ENCODE data around the gene KLHL22. TPM values are rescaled to one million over a fixed set of nuclear protein-coding genes. Genes with fewer than 3 reads are reported as not detected.

Gene KLHL22
- total RNA-seq, 5 donors from 2014 or later (not counting 1 experiment from before 2014, with no cell fraction given), result 42.0 to 57.8 (median 47.1) TPM

- Histone ChIP-seq H3K27me3 (replicated peaks in 1 of 2; ENCODE audit: control insufficient read depth in 2 of 2, extremely low read depth in 1 of 2, insufficient read depth in 2 of 2, low read length in 1 of 2) (no peaks in the 10 kb centered on the region), H3K4me1 (ENCODE audit: control insufficient read depth in 1 of 2, extremely low read depth in 1 of 2, insufficient read depth in 2 of 2, low read length in 2 of 2) (peaks cover 17 to 52% of the 10 kb centered on the region in 2 experiments), H3K36me3 (ENCODE audit: control insufficient read depth in 2 of 2, extremely low read depth in 1 of 2, insufficient read depth in 1 of 2, low read length in 1 of 2) (peaks cover 0 to 26% of the 10 kb centered on the region in 2 donors), H3K4me3 (ENCODE audit: control insufficient read depth in 1 of 2, extremely low read depth in 1 of 2, low read length in 1 of 2) (no peak overlapping the region), H3K9me3 (no peaks in the 10 kb centered on the region), H3K27ac (ENCODE audit: low read length) (no peak overlapping the region)
- Mint-ChIP-seq H3K36me3 (peaks cover 40% of the 10 kb centered on the region), H3K4me3 (no peak overlapping the region), H3K9me3 (no peaks in the 10 kb centered on the region), H3K27me3 (no peaks in the 10 kb centered on the region), H3K4me1 (peaks cover 39 to 51% (median 50%) of the 10 kb centered on the region in 3 donors), H3K27ac (peak overlapping the region; percentile 34)
- 96% methylated on average over 3 of the region's 8 CpGs for WGBS (ENCODE audit: insufficient coverage)
- POLR2A ChIA-PET, result interaction anchor here in 1 of 2 donors (0.5 kb wide), 1 partner anchor 30 kb away, joined by 6 read pairs; no protein-coding TSS in a partner anchor
- CTCF ChIA-PET, result interaction anchor here in 1 of 2 donors (0.7 kb wide), 1 partner anchor 808 kb away, joined by 3 read pairs; no protein-coding TSS in a partner anchor
- no peak for DNase-seq
- ATAC-seq (replicated peaks in 1 of 4), result no peak
These were observed 37.0 kb downstream of the KLHL22 start for GRCh38 chr22:20458530-20459151.

GRCh38 chr22:20457506-20458240, 37.9 kb downstream of the KLHL22 start:
- Mint-ChIP-seq H3K36me3 (peaks cover 42% of the 10 kb centered on the region), H3K4me1 (peaks cover 29 to 42% (median 41%) of the 10 kb centered on the region in 3 donors), H3K4me3 (no peak overlapping the region), H3K9me3 (no peaks in the 10 kb centered on the region), H3K27me3 (no peaks in the 10 kb centered on the region), H3K27ac (no peak overlapping the region)
- CTCF ChIA-PET, result interaction anchor here (0.6 to 1.7 kb wide), 3 partner anchors 40 to 807 kb away, joined by 3 to 10 read pairs (median 4); no protein-coding TSS in a partner anchor
- Histone ChIP-seq H3K4me1 (ENCODE audit: control insufficient read depth in 1 of 2, extremely low read depth in 1 of 2, insufficient read depth in 2 of 2, low read length in 2 of 2) (peaks cover 8 to 43% of the 10 kb centered on the region in 2 experiments), H3K27me3 (replicated peaks in 1 of 2; ENCODE audit: control insufficient read depth in 2 of 2, extremely low read depth in 1 of 2, insufficient read depth in 2 of 2, low read length in 1 of 2) (no peaks in the 10 kb centered on the region), H3K36me3 (ENCODE audit: control insufficient read depth in 2 of 2, extremely low read depth in 1 of 2, insufficient read depth in 1 of 2, low read length in 1 of 2) (peaks cover 0 to 29% of the 10 kb centered on the region in 2 donors), H3K4me3 (ENCODE audit: control insufficient read depth in 1 of 2, extremely low read depth in 1 of 2, low read length in 1 of 2) (no peak overlapping the region), H3K27ac (ENCODE audit: low read length) (no peak overlapping the region), H3K9me3 (no peaks in the 10 kb centered on the region)
- POLR2A ChIA-PET, result no interaction called here
- DNase-seq (no peak), ATAC-seq (replicated peaks in 1 of 4) (no peak)
- 93% methylated on average over 15 of the region's 15 CpGs for WGBS (ENCODE audit: insufficient coverage)

GRCh38 chr22:20456722-20457076, 38.9 kb downstream of the KLHL22 start:
- ChIA-PET POLR2A (no interaction called here), CTCF (interaction anchor here (0.5 to 1.7 kb wide), 4 partner anchors 39 to 158 kb away, joined by 3 to 10 read pairs (median 6); no protein-coding TSS in a partner anchor)
- peaks cover 3 to 33% of the 10 kb centered on the region in 2 experiments for H3K4me1 ChIP-seq (ENCODE audit: control insufficient read depth in 1 of 2, extremely low read depth in 1 of 2, insufficient read depth in 2 of 2, low read length in 2 of 2)
- H3K36me3 ChIP-seq (ENCODE audit: control insufficient read depth in 2 of 2, extremely low read depth in 1 of 2, insufficient read depth in 1 of 2, low read length in 1 of 2), result peaks cover 0 to 36% of the 10 kb centered on the region in 2 donors
- peaks cover 25 to 37% (median 36%) of the 10 kb centered on the region in 3 donors for H3K4me1 Mint-ChIP-seq
- peak overlapping the region in 1 of 2 donors; percentile 62 for H3K27ac Mint-ChIP-seq
- H3K9me3 ChIP-seq, result no peaks in the 10 kb centered on the region
- ATAC-seq (replicated peaks in 1 of 4), result no peak
- H3K4me3 Mint-ChIP-seq, result no peak overlapping the region
- peaks cover 50% of the 10 kb centered on the region for H3K36me3 Mint-ChIP-seq
- no peaks in the 10 kb centered on the region for H3K27me3 Mint-ChIP-seq
- H3K27ac ChIP-seq (ENCODE audit: low read length), result no peak overlapping the region
- no peak overlapping the region for H3K4me3 ChIP-seq (ENCODE audit: control insufficient read depth in 1 of 2, extremely low read depth in 1 of 2, low read length in 1 of 2)
- DNase-seq, result no peak
- no peaks in the 10 kb centered on the region for H3K9me3 Mint-ChIP-seq
- no peaks in the 10 kb centered on the region for H3K27me3 ChIP-seq (replicated peaks in 1 of 2; ENCODE audit: control insufficient read depth in 2 of 2, extremely low read depth in 1 of 2, insufficient read depth in 2 of 2, low read length in 1 of 2)
- WGBS (ENCODE audit: insufficient coverage), result 92% methylated on average over 2 of the region's 3 CpGs

GRCh38 chr22:20456064-20456721, 39.4 kb downstream of the KLHL22 start:
- ChIA-PET POLR2A (no interaction called here), CTCF (interaction anchor here (0.5 to 2.8 kb wide), 4 partner anchors 7 to 159 kb away, joined by 3 to 10 read pairs (median 8); no protein-coding TSS in a partner anchor)
- Histone ChIP-seq H3K9me3 (no peaks in the 10 kb centered on the region), H3K27me3 (replicated peaks in 1 of 2; ENCODE audit: control insufficient read depth in 2 of 2, extremely low read depth in 1 of 2, insufficient read depth in 2 of 2, low read length in 1 of 2) (no peaks in the 10 kb centered on the region), H3K4me3 (ENCODE audit: control insufficient read depth in 1 of 2, extremely low read depth in 1 of 2, low read length in 1 of 2) (no peak overlapping the region), H3K36me3 (ENCODE audit: control insufficient read depth in 2 of 2, extremely low read depth in 1 of 2, insufficient read depth in 1 of 2, low read length in 1 of 2) (peaks cover 0 to 38% of the 10 kb centered on the region in 2 donors), H3K27ac (ENCODE audit: low read length) (no peak overlapping the region), H3K4me1 (ENCODE audit: control insufficient read depth in 1 of 2, extremely low read depth in 1 of 2, insufficient read depth in 2 of 2, low read length in 2 of 2) (peaks cover 3 to 31% of the 10 kb centered on the region in 2 experiments)
- WGBS (ENCODE audit: insufficient coverage), result 0% methylated on average over 2 of the region's 6 CpGs
- ATAC-seq (replicated peaks in 1 of 4), result peak; percentile 94 to 98 (median 96)
- Mint-ChIP-seq H3K4me1 (peaks cover 25 to 36% (median 36%) of the 10 kb centered on the region in 3 donors), H3K27me3 (no peaks in the 10 kb centered on the region), H3K27ac (peak overlapping the region; percentile 62 to 67), H3K4me3 (no peak overlapping the region), H3K36me3 (peaks cover 53% of the 10 kb centered on the region), H3K9me3 (no peaks in the 10 kb centered on the region)
- peak; percentile 54 to 87 (median 70) for DNase-seq

GRCh38 chr22:20455709-20456063, 39.9 kb downstream of the KLHL22 start:
- ChIA-PET POLR2A (no interaction called here), CTCF (interaction anchor here (0.6 to 2.8 kb wide), 3 partner anchors 8 to 297 kb away, joined by 3 to 10 read pairs (median 10); no protein-coding TSS in a partner anchor)
- H3K27me3 Mint-ChIP-seq, result no peaks in the 10 kb centered on the region
- no peaks in the 10 kb centered on the region for H3K9me3 Mint-ChIP-seq
- Histone ChIP-seq H3K27ac (ENCODE audit: low read length) (no peak overlapping the region), H3K36me3 (ENCODE audit: control insufficient read depth in 2 of 2, extremely low read depth in 1 of 2, insufficient read depth in 1 of 2, low read length in 1 of 2) (peaks cover 0 to 38% of the 10 kb centered on the region in 2 donors), H3K27me3 (replicated peaks in 1 of 2; ENCODE audit: control insufficient read depth in 2 of 2, extremely low read depth in 1 of 2, insufficient read depth in 2 of 2, low read length in 1 of 2) (no peaks in the 10 kb centered on the region), H3K4me3 (ENCODE audit: control insufficient read depth in 1 of 2, extremely low read depth in 1 of 2, low read length in 1 of 2) (no peak overlapping the region), H3K4me1 (ENCODE audit: control insufficient read depth in 1 of 2, extremely low read depth in 1 of 2, insufficient read depth in 2 of 2, low read length in 2 of 2) (peaks cover 3 to 31% of the 10 kb centered on the region in 2 experiments), H3K9me3 (no peaks in the 10 kb centered on the region)
- peaks cover 53% of the 10 kb centered on the region for H3K36me3 Mint-ChIP-seq
- ATAC-seq (replicated peaks in 1 of 4), result no peak
- no peak for DNase-seq
- H3K4me3 Mint-ChIP-seq, result no peak overlapping the region
- H3K4me1 Mint-ChIP-seq, result peaks cover 25 to 31% (median 31%) of the 10 kb centered on the region in 3 donors
- no peak overlapping the region for H3K27ac Mint-ChIP-seq
- WGBS (ENCODE audit: insufficient coverage), result 91% methylated on average over 2 of the region's 8 CpGs

DNA sequence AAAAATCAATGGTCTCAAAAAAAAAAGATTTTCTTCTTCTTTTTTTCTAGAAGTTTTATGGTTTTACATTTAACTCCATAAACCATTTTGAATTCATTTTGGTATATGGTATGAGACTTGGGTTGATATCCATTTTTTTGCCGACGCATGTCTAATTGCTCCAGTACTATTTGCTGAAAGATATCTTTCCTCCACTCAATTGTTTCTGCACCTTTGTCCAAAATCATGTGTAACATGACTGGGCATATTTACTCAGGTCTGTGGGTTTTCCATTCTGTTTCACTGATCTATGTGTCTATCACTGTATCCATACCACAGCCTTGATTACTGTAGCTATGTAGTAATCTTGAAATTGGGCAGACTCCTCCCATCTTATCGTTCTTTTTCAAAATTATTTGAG, 42.4 kb downstream of the KLHL22 start:
- no peaks in the 10 kb centered on the region for H3K9me3 ChIP-seq
- H3K36me3 ChIP-seq (ENCODE audit: control insufficient read depth in 2 of 2, extremely low read depth in 1 of 2, insufficient read depth in 1 of 2, low read length in 1 of 2), result peaks cover 0 to 28% of the 10 kb centered on the region in 2 donors
- Mint-ChIP-seq H3K4me1 (peaks cover 11 to 16% (median 15%) of the 10 kb centered on the region in 3 donors), H3K4me3 (no peak overlapping the region), H3K27me3 (no peaks in the 10 kb centered on the region), H3K9me3 (no peaks in the 10 kb centered on the region), H3K27ac (no peak overlapping the region), H3K36me3 (peaks cover 48% of the 10 kb centered on the region)
- ChIA-PET CTCF (interaction anchor here (0.6 to 2.8 kb wide), 4 partner anchors 10 to 35 kb away, joined by 3 to 10 read pairs (median 4); no protein-coding TSS in a partner anchor), POLR2A (interaction anchor here in 1 of 2 donors (0.7 kb wide), 1 partner anchor 14 kb away, joined by 5 read pairs; no protein-coding TSS in a partner anchor)
- no peak overlapping the region for H3K4me3 ChIP-seq (ENCODE audit: control insufficient read depth in 1 of 2, extremely low read depth in 1 of 2, low read length in 1 of 2)
- ATAC-seq (replicated peaks in 1 of 4) (no peak), DNase-seq (no peak)
- H3K27me3 ChIP-seq (replicated peaks in 1 of 2; ENCODE audit: control insufficient read depth in 2 of 2, extremely low read depth in 1 of 2, insufficient read depth in 2 of 2, low read length in 1 of 2), result no peaks in the 10 kb centered on the region
- no peak overlapping the region for H3K27ac ChIP-seq (ENCODE audit: low read length)
- WGBS (ENCODE audit: insufficient coverage), result no CpG with 5 or more reads among the region's 3 CpGs
- peaks cover 3 to 15% of the 10 kb centered on the region in 2 experiments for H3K4me1 ChIP-seq (ENCODE audit: control insufficient read depth in 1 of 2, extremely low read depth in 1 of 2, insufficient read depth in 2 of 2, low read length in 2 of 2)
